Measurements from ENCODE around the gene PPP1R10. TPM values are rescaled to one million over a fixed set of nuclear protein-coding genes. Genes with fewer than 3 reads are reported as not detected.

Gene PPP1R10
- total and polyA plus RNA-seq, 4 donors, result 26.0 to 56.9 (median 45.9) TPM

- no peak for DNase-seq (ENCODE audit: low read depth in 4 of 6, low spot score in 6 of 6)
- peaks cover 77% of the 10 kb centered on the region for H3K36me3 ChIP-seq (ENCODE audit: control insufficient read depth, insufficient read depth, low read length)
- H3K9me3 ChIP-seq (ENCODE audit: control insufficient read depth, insufficient read depth, low read length), result no peaks in the 10 kb centered on the region
- H3K27ac ChIP-seq (ENCODE audit: low read depth, low read length), result peak overlapping the region; percentile 97
- H3K27me3 ChIP-seq (ENCODE audit: control insufficient read depth, insufficient read depth, low read length), result no peaks in the 10 kb centered on the region
- WGBS (ENCODE audit: insufficient coverage), result 97% methylated on average over 8 of the region's 8 CpGs
- H3K4me3 ChIP-seq (ENCODE audit: low read depth, low read length), result no peak overlapping the region
- H3K4me1 ChIP-seq (ENCODE audit: control insufficient read depth, insufficient read depth, low read length), result peaks cover 27% of the 10 kb centered on the region
These were observed 8.5 kb upstream of the PPP1R10 start for GRCh38 chr6:30625511-30625910.

GRCh38 chr6:30619561-30619960 lies 2.5 kb upstream of the PPP1R10 start:
- Histone ChIP-seq H3K4me3 (ENCODE audit: low read depth, low read length) (no peak overlapping the region), H3K27ac (ENCODE audit: low read depth, low read length) (no peak overlapping the region), H3K36me3 (ENCODE audit: control insufficient read depth, insufficient read depth, low read length) (peaks cover 49% of the 10 kb centered on the region), H3K27me3 (ENCODE audit: control insufficient read depth, insufficient read depth, low read length) (no peaks in the 10 kb centered on the region), H3K9me3 (ENCODE audit: control insufficient read depth, insufficient read depth, low read length) (no peaks in the 10 kb centered on the region), H3K4me1 (ENCODE audit: control insufficient read depth, insufficient read depth, low read length) (peaks cover 9% of the 10 kb centered on the region)
- no peak for DNase-seq (ENCODE audit: low read depth in 4 of 6, low spot score in 6 of 6)
- 100% methylated on average over 7 of the region's 11 CpGs for WGBS (ENCODE audit: insufficient coverage)

- H3K27ac ChIP-seq (ENCODE audit: low read depth, low read length), result peak overlapping the region; percentile 99
- 53% methylated on average over 3 of the region's 8 CpGs for WGBS (ENCODE audit: insufficient coverage)
- H3K4me1 ChIP-seq (ENCODE audit: control insufficient read depth, insufficient read depth, low read length), result peaks cover 9% of the 10 kb centered on the region
- no peak for DNase-seq (ENCODE audit: low read depth in 4 of 6, low spot score in 6 of 6)
- no peaks in the 10 kb centered on the region for H3K27me3 ChIP-seq (ENCODE audit: control insufficient read depth, insufficient read depth, low read length)
- peaks cover 40% of the 10 kb centered on the region for H3K36me3 ChIP-seq (ENCODE audit: control insufficient read depth, insufficient read depth, low read length)
- peak overlapping the region; percentile 96 for H3K4me3 ChIP-seq (ENCODE audit: low read depth, low read length)
- H3K9me3 ChIP-seq (ENCODE audit: control insufficient read depth, insufficient read depth, low read length), result no peaks in the 10 kb centered on the region
These were observed 1.3 kb upstream of the PPP1R10 start for GRCh38 chr6:30618270-30618797.

- peak within 1 kb of the TSS; percentile 96 for H3K4me3 ChIP-seq (ENCODE audit: low read depth, low read length)
- peak within 1 kb of the TSS; percentile 99 for H3K27ac ChIP-seq (ENCODE audit: low read depth, low read length)
- peak; percentile 97 to 100 (median 98) for DNase-seq (ENCODE audit: low read depth in 4 of 6, low spot score in 6 of 6)
- peaks cover 35% of the 10 kb centered on the region for H3K36me3 ChIP-seq (ENCODE audit: control insufficient read depth, insufficient read depth, low read length)
- under 1% methylated on average over 28 of the region's 34 CpGs for WGBS (ENCODE audit: insufficient coverage)
- peaks cover 9% of the 10 kb centered on the region for H3K4me1 ChIP-seq (ENCODE audit: control insufficient read depth, insufficient read depth, low read length)
- H3K9me3 ChIP-seq (ENCODE audit: control insufficient read depth, insufficient read depth, low read length), result no peaks in the 10 kb centered on the region
- H3K27me3 ChIP-seq (ENCODE audit: control insufficient read depth, insufficient read depth, low read length), result no peaks in the 10 kb centered on the region
These were observed 674 bp upstream of the PPP1R10 start, which contains the start of gene MRPS18B for GRCh38 chr6:30617565-30618269. Gene MRPS18B, plus strand, starts transcription at chr6:30617840. Its CDS starts 26 bp downstream, at chr6:30617866.

GRCh38 chr6:30615958-30616810 lies 859 bp downstream of the PPP1R10 start:
- Histone ChIP-seq H3K4me1 (ENCODE audit: control insufficient read depth, insufficient read depth, low read length) (peaks cover 9% of the 10 kb centered on the region), H3K4me3 (ENCODE audit: low read depth, low read length) (peak overlapping the region; percentile 96), H3K9me3 (ENCODE audit: control insufficient read depth, insufficient read depth, low read length) (no peaks in the 10 kb centered on the region), H3K27me3 (ENCODE audit: control insufficient read depth, insufficient read depth, low read length) (no peaks in the 10 kb centered on the region), H3K36me3 (ENCODE audit: control insufficient read depth, insufficient read depth, low read length) (peaks cover 22% of the 10 kb centered on the region), H3K27ac (ENCODE audit: low read depth, low read length) (peak overlapping the region; percentile 99)
- WGBS (ENCODE audit: insufficient coverage), result 0% methylated on average over 3 of the region's 10 CpGs
- DNase-seq (ENCODE audit: low read depth in 4 of 6, low spot score in 6 of 6), result peak in 3 of 6 donors; percentile 43 to 92 (median 85)

GRCh38 chr6:30615219-30615957 lies 1.7 kb downstream of the PPP1R10 start:
- peak; percentile 61 to 97 (median 74) for DNase-seq (ENCODE audit: low read depth in 4 of 6, low spot score in 6 of 6)

GRCh38 chr6:30614843-30615218 lies 2.2 kb downstream of the PPP1R10 start:
- DNase-seq (ENCODE audit: low read depth in 4 of 6, low spot score in 6 of 6), result peak; percentile 87 to 100 (median 95)
- Histone ChIP-seq H3K4me1 (ENCODE audit: control insufficient read depth, insufficient read depth, low read length) (peaks cover 11% of the 10 kb centered on the region), H3K27ac (ENCODE audit: low read depth, low read length) (peak overlapping the region; percentile 99), H3K9me3 (ENCODE audit: control insufficient read depth, insufficient read depth, low read length) (no peaks in the 10 kb centered on the region), H3K4me3 (ENCODE audit: low read depth, low read length) (peak overlapping the region; percentile 96), H3K27me3 (ENCODE audit: control insufficient read depth, insufficient read depth, low read length) (no peaks in the 10 kb centered on the region), H3K36me3 (ENCODE audit: control insufficient read depth, insufficient read depth, low read length) (peaks cover 15% of the 10 kb centered on the region)
- WGBS (ENCODE audit: insufficient coverage), result no CpG with 5 or more reads among the region's 6 CpGs

More at GRCh38 chr6:30615219-30615957, 1.7 kb downstream of the PPP1R10 start:
- Histone ChIP-seq H3K27ac (ENCODE audit: low read depth, low read length) (peak overlapping the region; percentile 99), H3K36me3 (ENCODE audit: control insufficient read depth, insufficient read depth, low read length) (peaks cover 18% of the 10 kb centered on the region), H3K9me3 (ENCODE audit: control insufficient read depth, insufficient read depth, low read length) (no peaks in the 10 kb centered on the region), H3K4me3 (ENCODE audit: low read depth, low read length) (peak overlapping the region; percentile 96), H3K27me3 (ENCODE audit: control insufficient read depth, insufficient read depth, low read length) (no peaks in the 10 kb centered on the region), H3K4me1 (ENCODE audit: control insufficient read depth, insufficient read depth, low read length) (peaks cover 11% of the 10 kb centered on the region)
- 0% methylated on average over 2 of the region's 10 CpGs for WGBS (ENCODE audit: insufficient coverage)

- peak overlapping the region; percentile 96 for H3K4me3 ChIP-seq (ENCODE audit: low read depth, low read length)
- no peak for DNase-seq (ENCODE audit: low read depth in 4 of 6, low spot score in 6 of 6)
These were observed 2.8 kb downstream of the PPP1R10 start for GRCh38 chr6:30614044-30614842.

More at GRCh38 chr6:30614044-30614842, 2.8 kb downstream of the PPP1R10 start:
- H3K36me3 ChIP-seq (ENCODE audit: control insufficient read depth, insufficient read depth, low read length), result peaks cover 12% of the 10 kb centered on the region
- no peaks in the 10 kb centered on the region for H3K9me3 ChIP-seq (ENCODE audit: control insufficient read depth, insufficient read depth, low read length)
- peak overlapping the region; percentile 99 for H3K27ac ChIP-seq (ENCODE audit: low read depth, low read length)
- H3K27me3 ChIP-seq (ENCODE audit: control insufficient read depth, insufficient read depth, low read length), result no peaks in the 10 kb centered on the region
- 20% methylated on average over 3 of the region's 8 CpGs for WGBS (ENCODE audit: insufficient coverage)
- H3K4me1 ChIP-seq (ENCODE audit: control insufficient read depth, insufficient read depth, low read length), result peaks cover 11% of the 10 kb centered on the region

All from spinal cord (tissue), 10 donors.